ENCODE results near the gene GPT2.
"Not testable (repeated sequence)": the region's sequence is repeated elsewhere in the genome, so short reads cannot be mapped to it uniquely, and the experiment has no call there.

The GPT2 gene

DNA sequence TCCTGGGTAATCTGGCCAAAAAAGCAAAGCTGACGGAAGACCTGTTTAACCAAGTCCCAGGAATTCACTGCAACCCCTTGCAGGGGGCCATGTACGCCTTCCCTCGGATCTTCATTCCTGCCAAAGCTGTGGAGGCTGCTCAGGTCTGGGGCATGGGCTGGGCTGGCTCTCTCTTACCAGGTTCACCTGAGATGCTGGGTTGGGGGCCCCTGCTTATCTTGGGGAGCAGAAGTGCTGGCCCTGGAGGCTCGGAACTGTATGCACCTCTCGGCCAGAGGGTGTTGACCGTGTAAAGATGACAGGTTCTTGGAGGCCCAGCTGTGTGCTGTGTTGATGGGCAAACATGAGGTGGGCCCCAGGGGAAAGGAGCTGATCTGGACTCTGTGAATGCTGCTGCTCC, 40.2 kb downstream of the GPT2 start:
- DNase-seq: no peak

- DNase-seq: no peak
These were observed 42.5 kb downstream of the GPT2 start for GRCh38 chr16:46926470-46927225.

GRCh38 chr16:46927273-46927672, 43.1 kb downstream of the GPT2 start:
- DNase-seq: no peak

- DNase-seq: no peak
These were observed 44.6 kb downstream of the GPT2 start for GRCh38 chr16:46928811-46929210.

DNA sequence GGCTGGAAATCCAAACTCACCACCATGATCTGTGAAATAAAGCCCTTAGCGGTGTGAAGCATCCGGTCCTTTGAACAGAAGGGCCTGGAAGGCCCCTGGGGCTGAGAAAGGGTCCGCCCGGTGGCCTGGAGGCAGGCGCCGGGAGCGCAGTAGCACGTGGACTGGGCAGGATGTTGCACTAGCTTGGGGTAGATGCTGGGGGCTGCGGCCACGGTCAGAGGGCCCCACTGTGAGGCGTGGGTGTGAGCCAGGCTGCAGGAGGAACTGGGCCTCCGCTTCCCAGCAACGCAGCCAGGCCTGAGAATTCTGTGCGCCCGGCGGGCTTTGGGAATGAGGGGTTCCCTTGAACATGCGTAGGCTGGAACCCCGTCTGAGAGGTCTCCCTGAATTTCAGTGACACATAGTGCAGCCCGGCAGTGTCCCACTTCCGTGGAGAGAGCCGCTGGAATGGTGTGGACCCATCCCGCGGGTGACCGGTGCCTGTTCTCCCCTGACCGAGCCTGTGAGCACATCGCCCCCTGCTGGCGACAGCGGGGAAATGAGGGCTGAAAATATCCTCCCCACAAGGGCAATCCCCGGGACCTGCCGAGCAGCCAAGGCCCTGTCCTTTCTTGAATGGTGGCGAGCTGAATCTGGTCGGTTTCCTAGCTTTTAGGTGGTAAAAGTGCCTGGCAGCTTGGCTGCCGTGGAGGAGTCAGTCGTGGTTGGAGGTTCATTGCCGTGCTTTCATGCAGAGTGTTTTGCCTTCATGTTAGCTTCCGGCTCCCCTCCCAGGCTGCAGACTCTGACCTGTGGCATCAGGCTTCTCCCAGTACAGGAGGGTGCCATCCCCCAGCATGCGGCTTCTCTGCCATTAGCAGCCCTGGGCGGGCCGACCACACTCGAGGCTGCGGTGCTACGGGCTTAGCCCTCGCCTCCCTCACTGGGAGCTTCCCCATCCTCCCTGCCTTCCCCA, 45.5 kb downstream of the GPT2 start:
- peak; percentile 45 for DNase-seq

GRCh38 chr16:46930861-46931260, 46.7 kb downstream of the GPT2 start:
- DNase-seq: no peak

GRCh38 chr16:46932802-46933201, 48.6 kb downstream of the GPT2 start:
- no peak for DNase-seq

DNA sequence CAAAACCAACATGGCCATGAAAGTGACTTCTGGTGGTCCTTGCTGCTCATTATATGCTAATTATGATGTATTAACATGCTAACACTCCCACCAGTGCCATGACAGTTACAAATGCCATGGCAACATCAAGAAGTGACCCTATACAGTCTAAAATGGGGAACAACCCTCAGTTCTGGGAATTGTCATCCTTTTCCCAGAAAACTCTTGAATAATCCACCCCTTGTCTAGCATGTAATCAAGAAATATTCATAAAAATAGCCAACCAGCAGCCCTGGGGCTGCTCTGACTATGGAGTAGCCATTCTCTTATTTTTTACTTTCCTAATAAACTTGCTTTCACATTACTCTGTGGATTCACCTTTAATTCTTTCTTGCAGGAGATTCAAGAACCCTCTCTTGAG, 53.4 kb downstream of the GPT2 start:
- no peak for DNase-seq

- DNase-seq: not testable (repeated sequence)
These were observed 60.6 kb downstream of the GPT2 start for GRCh38 chr16:46944713-46945112.

GRCh38 chr16:46947900-46948547, 63.9 kb downstream of the GPT2 start:
- DNase-seq: peak; percentile 11

GRCh38 chr16:46948548-46949166, 64.5 kb downstream of the GPT2 start:
- DNase-seq: no peak

DNA sequence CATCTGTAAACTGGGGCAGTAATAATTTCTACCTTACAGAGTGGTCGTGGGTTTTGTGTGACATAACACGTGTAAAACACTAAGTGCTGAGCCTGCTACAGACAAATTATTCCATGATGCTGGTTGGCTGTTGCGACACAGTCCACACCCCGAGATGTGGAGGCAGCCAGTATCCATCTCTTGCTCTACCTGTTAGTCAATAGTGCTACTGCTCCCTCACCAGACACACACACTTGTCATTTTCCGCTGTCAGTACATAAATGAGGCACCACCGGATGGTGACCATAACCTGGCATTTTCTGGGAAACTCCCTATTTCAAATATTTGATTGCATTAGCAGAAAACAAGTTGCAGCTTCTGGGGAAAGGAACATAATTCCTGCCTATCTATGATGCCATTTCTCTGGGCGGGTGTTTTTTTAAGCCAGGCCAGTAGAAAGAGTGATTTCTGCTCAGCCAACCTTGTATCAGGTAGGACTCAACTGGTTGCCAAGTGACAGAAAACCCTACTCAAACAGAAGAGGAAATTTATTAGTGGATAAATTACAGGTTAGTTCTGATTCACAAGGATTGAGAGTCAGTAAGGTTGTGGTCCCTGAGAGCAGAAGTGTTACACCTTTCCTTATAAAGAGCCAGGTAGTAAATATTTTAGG, 65.2 kb downstream of the GPT2 start:
- DNase-seq: no peak

- no peak for DNase-seq
These were observed 65.8 kb downstream of the GPT2 start for GRCh38 chr16:46950009-46950408.

- no peak for DNase-seq
These were observed 70.4 kb downstream of the GPT2 start for GRCh38 chr16:46954562-46954961.

DNA sequence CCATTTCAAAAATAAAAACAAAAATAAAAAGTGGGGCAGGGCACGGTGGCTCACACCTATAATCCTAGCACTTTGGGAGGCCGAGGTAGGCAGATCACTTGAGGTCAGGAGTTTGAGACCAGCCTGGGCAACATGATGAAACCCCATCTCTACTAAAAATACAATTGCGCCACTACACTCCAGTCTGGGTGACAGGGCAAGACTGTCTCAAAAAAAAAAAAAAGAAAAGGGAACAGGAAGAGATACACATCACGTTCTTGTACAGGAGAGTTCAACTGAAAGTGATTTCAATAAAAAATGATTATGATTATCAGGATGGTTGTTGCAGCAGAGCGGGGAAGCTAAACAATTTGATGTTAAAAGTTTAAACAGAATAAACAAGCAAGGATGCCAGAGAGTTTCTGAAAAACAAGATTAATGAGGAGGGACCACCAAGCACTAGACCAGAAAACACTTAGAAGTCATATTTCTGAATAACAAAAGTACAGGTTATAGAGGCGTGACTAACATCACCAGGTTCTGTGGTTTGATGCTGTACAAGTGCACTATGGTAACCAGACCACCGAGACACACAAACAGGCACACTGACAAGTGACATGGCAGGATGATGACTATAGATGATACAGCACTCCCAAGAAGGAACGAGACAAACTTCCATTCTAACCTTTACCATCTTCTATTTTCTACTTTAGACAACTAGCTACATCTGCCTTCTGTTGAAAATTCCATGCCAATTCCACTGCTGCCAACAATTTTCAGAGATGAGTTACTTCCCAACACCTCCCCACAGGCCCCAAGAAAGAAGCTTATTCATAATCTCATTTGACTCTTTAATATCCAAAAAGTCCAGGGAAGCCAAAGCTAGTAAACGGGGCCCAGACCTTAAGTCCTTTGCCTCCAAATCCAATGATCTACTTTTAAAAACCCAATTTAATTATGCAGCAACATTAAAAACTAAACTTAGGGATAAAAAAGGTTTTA, 77.5 kb downstream of the GPT2 start:
- DNase-seq: peak; percentile 12

GRCh38 chr16:46962629-46963028, 78.5 kb downstream of the GPT2 start:
- DNase-seq: no peak

DNA sequence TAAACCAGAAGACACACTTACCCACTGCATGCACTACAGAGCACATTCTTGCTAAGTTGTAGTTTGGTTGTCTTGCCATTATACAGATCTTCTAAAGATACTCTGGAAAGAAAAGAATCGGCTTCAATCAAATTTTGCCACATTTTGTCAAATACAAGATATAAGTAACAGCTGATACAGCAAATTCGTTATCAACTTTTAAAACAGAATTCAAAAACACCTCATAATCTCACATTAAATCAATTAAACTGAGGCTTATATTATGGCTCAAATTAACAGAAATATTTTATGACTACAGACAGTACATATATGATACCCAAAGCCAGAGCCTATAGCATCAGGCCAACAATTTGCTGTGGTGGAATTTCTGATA, 83.9 kb downstream of the GPT2 start:
- no peak for DNase-seq

DNA sequence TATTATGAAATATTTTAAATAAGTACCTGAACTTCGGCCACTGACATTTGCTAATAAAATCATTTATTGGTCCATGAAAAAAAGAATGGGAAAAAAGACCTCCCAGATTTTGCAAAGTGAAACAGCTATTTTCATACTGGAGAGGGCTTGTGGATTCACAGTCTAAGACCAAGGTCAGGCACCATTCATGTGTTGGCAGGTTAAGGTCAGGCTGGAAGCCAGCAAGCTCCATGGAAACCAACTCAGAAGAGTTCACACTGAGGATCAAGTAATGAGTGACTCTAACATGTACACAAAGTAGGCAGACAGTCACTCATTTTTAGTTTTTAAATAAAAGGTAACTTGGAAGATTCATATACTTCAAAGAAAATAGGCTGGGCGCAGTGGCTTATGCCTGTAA, 85.9 kb downstream of the GPT2 start:
- no peak for DNase-seq

DNA sequence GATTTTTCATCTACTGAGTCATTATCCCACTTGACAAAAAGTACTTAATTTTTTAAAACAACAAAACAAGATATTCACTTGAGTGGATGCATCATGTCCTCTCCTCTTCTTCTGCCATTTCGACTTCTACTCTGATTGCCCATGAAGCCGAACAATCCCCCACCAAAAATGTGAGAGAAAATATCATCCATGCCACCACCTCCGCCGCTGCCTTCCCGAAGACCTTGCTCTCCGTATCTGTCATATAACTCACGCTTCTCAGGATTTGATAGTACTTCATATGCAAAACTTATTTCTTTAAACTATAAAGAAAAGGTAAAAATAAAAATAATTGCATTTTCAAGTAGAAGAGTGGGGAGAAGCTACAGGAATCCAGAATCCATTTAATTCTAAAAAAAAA, 87.1 kb downstream of the GPT2 start:
- DNase-seq: no peak

GRCh38 chr16:46972429-46973206, 88.5 kb downstream of the GPT2 start:
- peak; percentile 38 for DNase-seq

All from effector CD4-positive, alpha-beta T cell (primary cell).